ENCODE results near the gene FNIP2. TPM values are rescaled to one million over a fixed set of nuclear protein-coding genes. Genes with fewer than 3 reads are reported as not detected.
A peak's percentile ranks its signal among the peaks of the same experiment; 100 is the strongest.

The FNIP2 gene
- total RNA-seq, 6 donors from 2014 or later, result 70.4 to 103 (median 83.2) TPM

DNA sequence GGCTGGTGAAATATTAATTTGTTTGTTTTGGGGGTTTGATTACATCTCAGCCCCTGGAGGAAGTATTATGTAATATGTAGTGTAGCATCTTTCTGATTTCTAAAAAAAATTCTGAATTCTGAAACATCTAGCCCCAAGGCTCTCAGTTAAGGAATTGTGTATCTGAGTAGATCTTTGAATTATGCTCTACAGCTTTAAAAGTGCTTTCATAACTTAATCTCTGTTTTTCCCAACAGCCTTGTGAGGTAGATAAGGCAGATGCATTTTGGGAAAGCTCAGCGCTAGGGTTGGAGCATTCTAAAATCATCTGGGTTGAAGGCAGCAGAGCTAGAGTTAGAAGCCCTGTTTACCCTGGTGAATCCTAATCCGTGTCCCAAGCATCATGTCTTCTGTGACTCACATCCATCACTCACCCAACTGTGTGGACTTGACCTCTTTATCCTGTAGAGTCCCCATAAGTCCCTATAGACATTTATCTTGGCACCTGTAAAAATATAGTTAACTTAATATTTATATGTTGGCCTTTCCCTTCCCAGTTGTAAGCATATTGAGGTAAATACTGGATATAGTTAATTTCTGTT, 49.8 kb downstream of the FNIP2 start:
- no peak for DNase-seq
- no peaks in the 10 kb centered on the region for H3K9me3 ChIP-seq
- 80 to 89% methylated on average over 2 of the region's 2 CpGs for WGBS, 2 donors
- no peak for ATAC-seq (ENCODE audit: low FRiP score in 2 of 2)
- H3K4me1 ChIP-seq, result peaks cover 61 to 76% (median 69%) of the 10 kb centered on the region in 4 donors
- no peak overlapping the region for H3K4me3 ChIP-seq
- peak overlapping the region in 3 of 4 donors; percentile 43 to 76 (median 76) for H3K27ac ChIP-seq
- no peaks in the 10 kb centered on the region for H3K27me3 ChIP-seq
- H3K36me3 ChIP-seq, result no peaks in the 10 kb centered on the region
- TF ChIP-seq POLR2A (IDR thresholded peaks at IDR 0.05), result no peak
- no peak for TF ChIP-seq CTCF (IDR thresholded peaks at IDR 0.05)
- no peak for TF ChIP-seq EP300 (IDR thresholded peaks at IDR 0.05)
- TF ChIP-seq POLR2AphosphoS5 (IDR thresholded peaks at IDR 0.05), result no peak

- DNase-seq (no peak), ATAC-seq (ENCODE audit: low FRiP score in 2 of 2) (no peak)
- Histone ChIP-seq H3K27me3 (no peaks in the 10 kb centered on the region), H3K36me3 (no peaks in the 10 kb centered on the region), H3K27ac (peak overlapping the region; percentile 32 to 71 (median 40)), H3K4me3 (no peak overlapping the region), H3K4me1 (peaks cover 63 to 78% (median 69%) of the 10 kb centered on the region in 4 donors), H3K9me3 (no peaks in the 10 kb centered on the region)
- WGBS, 2 donors, result 35 to 39% methylated on average over 2 of the region's 2 CpGs
- TF ChIP-seq POLR2A (IDR thresholded peaks at IDR 0.05) (no peak), POLR2AphosphoS5 (IDR thresholded peaks at IDR 0.05) (no peak), EP300 (IDR thresholded peaks at IDR 0.05) (no peak), CTCF (IDR thresholded peaks at IDR 0.05) (no peak)
These were observed 51.3 kb downstream of the FNIP2 start for GRCh38 chr4:158819942-158820786.

GRCh38 chr4:158821228-158821971, 52.6 kb downstream of the FNIP2 start:
- WGBS, 2 donors, result 72 to 79% methylated on average over 4 of the region's 4 CpGs
- H3K4me3 ChIP-seq, result no peak overlapping the region
- peak overlapping the region; percentile 32 to 71 (median 40) for H3K27ac ChIP-seq
- no peaks in the 10 kb centered on the region for H3K36me3 ChIP-seq
- no peaks in the 10 kb centered on the region for H3K27me3 ChIP-seq
- H3K9me3 ChIP-seq, result no peaks in the 10 kb centered on the region
- peaks cover 75 to 86% (median 81%) of the 10 kb centered on the region in 4 donors for H3K4me1 ChIP-seq
- DNase-seq (no peak), ATAC-seq (ENCODE audit: low FRiP score in 2 of 2) (no peak)
- TF ChIP-seq EP300 (IDR thresholded peaks at IDR 0.05) (peak in 1 of 4 donors; percentile 22), POLR2AphosphoS5 (IDR thresholded peaks at IDR 0.05) (no peak), POLR2A (IDR thresholded peaks at IDR 0.05) (peak in 1 of 4 donors; percentile 42)

GRCh38 chr4:158822348-158822747, 53.5 kb downstream of the FNIP2 start:
- H3K4me3 ChIP-seq, result no peak overlapping the region
- 77 to 86% methylated on average over 7 of the region's 7 CpGs for WGBS, 2 donors
- H3K27ac ChIP-seq, result peak overlapping the region in 2 of 4 donors; percentile 13 to 44
- ATAC-seq (ENCODE audit: low FRiP score in 2 of 2), result no peak
- H3K36me3 ChIP-seq, result no peaks in the 10 kb centered on the region
- H3K27me3 ChIP-seq, result no peaks in the 10 kb centered on the region
- DNase-seq, result no peak
- peaks cover 72 to 87% (median 81%) of the 10 kb centered on the region in 4 donors for H3K4me1 ChIP-seq
- no peaks in the 10 kb centered on the region for H3K9me3 ChIP-seq
- TF ChIP-seq CTCF (IDR thresholded peaks at IDR 0.05), result no peak
- TF ChIP-seq POLR2AphosphoS5 (IDR thresholded peaks at IDR 0.05), result no peak
- TF ChIP-seq EP300 (IDR thresholded peaks at IDR 0.05), result no peak
- TF ChIP-seq POLR2A (IDR thresholded peaks at IDR 0.05), result no peak

GRCh38 chr4:158823461-158823873, 54.6 kb downstream of the FNIP2 start:
- 80 to 87% methylated on average over 3 of the region's 3 CpGs for WGBS, 2 donors
- peak overlapping the region; percentile 54 to 72 (median 62) for H3K27ac ChIP-seq
- no peaks in the 10 kb centered on the region for H3K36me3 ChIP-seq
- H3K27me3 ChIP-seq, result no peaks in the 10 kb centered on the region
- TF ChIP-seq POLR2A (IDR thresholded peaks at IDR 0.05), result no peak
- peak in 2 of 4 donors; percentile 12 to 21 for TF ChIP-seq EP300 (IDR thresholded peaks at IDR 0.05)
- peak in 1 of 2 donors; percentile 74 for TF ChIP-seq POLR2AphosphoS5 (IDR thresholded peaks at IDR 0.05)
- no peak for TF ChIP-seq CTCF (IDR thresholded peaks at IDR 0.05)
- ATAC-seq (ENCODE audit: low FRiP score in 2 of 2) (peak in 1 of 2 donors; percentile 31), DNase-seq (no peak)
- H3K9me3 ChIP-seq, result no peaks in the 10 kb centered on the region
- H3K4me3 ChIP-seq, result no peak overlapping the region
- H3K4me1 ChIP-seq, result peaks cover 69 to 86% (median 79%) of the 10 kb centered on the region in 4 donors

All from upper lobe of left lung (tissue), 6 donors.